Activated CD4-positive, CD25-positive, alpha-beta regulatory T cell treated with anti-CD3 and anti-CD28 coated beads, Interleukin-2, amount 50 U/mL, for 16 hours (primary cell): ENCODE results near the gene NCEH1.
"Not testable (repeated sequence)": the region's sequence is repeated elsewhere in the genome, so short reads cannot be mapped to it uniquely, and the experiment has no call there.

Experiments
- DNase-seq: peaks from one replicate; pipeline ENCODE4 v3.0.0-alpha.2; 2020; ENCODE audit warnings: low read depth, low spot score

Gene NCEH1

GRCh38 chr3:172612871-172613678 lies 97.8 kb downstream of the NCEH1 start:
- DNase-seq, result no peak

DNA sequence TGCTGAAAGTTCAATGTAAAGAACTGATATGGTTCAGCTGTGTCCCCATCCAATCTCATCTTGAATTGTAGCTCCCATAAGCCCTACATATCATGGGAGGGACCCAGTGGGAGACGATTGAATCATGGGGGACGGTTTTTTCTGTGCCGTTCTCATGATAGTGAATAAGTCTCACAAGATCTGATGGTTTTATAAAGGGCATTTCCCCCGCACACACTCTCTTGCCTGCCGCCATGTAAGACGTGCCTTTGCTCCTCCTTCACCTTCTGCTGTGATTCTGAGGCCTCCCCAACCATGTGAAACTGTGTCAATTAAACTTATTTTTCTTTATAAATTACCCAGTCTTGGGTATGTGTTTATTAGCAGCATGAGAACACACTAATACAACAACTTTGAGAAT lies 101.1 kb downstream of the NCEH1 start:
- DNase-seq, result no peak

- DNase-seq, result no peak
Observed at GRCh38 chr3:172608575-172608974, 102.3 kb downstream of the NCEH1 start.

DNA sequence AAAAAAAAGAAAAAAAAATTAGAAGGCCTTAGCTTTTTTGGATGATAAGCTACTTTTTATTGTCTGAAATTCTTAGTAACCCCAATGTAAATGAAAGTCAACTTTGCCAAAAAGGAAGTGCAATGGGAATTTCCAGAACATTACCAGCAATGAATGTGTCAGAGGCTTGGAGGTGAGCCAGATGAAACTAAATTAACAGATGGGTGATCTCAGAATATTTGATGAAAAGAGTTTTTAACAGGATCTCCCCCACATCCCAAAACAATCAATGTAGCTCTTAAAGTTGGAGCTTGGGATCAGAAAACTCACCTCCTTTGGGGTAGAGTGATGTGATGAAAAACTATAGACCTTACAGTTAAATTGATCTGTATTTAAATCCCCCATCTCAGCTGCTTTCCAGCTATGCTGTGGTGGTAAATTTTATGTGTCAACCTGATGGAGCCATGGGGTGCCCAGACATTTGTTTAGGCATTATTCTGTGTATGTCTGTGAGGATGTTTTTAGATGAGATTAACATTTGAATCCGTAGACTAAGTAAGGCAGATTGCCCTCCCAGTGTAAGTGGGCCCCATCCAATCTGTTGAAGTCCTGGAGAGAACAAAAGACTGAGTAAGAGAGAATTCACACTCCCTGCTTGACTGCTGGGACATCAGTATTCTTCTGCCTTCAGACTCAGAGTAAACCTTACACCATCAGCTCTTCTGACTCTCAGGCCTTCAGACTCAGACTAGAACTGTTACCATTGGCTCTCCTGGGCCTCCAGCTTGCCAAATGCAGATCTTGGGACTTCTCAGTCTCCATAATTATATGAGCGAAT lies 103.4 kb downstream of the NCEH1 start:
- DNase-seq, result no peak

- DNase-seq, result no peak
Observed at GRCh38 chr3:172606021-172606420, 104.8 kb downstream of the NCEH1 start.

GRCh38 chr3:172604895-172605646 lies 105.8 kb downstream of the NCEH1 start:
- no peak for DNase-seq

DNA sequence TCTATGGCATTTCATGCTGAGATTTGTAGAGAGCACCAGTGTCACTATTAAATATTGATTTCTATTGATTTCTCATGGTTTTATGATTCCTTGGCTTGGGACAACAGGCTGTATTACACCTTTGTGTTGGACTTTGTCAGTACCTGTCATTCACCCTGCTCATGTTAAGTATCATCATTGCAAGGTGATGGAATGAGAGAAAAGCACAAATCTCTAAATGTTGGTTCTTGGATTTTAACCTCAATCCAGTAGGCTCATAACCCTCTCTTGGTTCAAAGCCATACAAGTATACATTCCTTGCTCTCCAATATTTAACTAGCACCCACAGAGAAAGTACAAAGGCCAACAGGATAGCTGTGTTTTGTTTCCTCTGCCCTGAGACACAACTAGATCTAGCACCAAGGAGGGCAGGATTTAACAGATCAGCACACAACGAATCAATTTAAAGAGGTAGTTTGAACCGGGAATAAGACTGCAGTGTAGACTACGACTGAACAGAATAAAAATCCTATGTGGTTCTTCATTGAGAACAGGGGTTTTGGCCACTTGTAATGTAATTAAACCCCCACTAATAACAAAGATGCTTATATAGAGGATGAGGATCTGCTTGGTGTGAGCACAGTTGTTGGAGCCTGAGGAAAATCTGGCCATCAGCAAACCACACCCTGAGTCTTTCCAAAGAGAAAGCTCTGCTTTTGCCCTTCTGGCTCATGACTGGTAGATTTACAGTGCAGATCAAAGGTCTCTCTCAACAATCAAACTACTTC lies 109.6 kb downstream of the NCEH1 start:
- no peak for DNase-seq

DNA sequence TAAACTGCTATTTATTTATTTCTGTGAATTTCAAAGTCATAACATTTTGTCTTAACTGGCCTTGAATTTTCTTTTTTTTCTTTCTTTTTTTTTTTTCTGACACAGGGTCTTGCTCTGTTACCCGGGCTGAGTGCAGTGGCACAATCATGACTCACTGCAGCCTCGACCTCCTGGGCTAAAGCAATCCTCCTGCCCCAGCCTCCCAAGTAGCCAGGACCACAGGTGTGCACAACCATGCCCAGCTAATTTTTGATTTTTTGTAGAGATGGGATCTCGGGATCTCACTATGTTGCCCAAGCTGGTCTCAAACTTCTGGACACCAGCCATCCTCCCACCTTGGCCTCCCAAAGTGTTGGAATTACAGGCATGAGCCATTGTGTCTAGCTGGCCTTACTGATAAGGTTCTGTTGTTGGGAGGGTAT lies 110.2 kb downstream of the NCEH1 start:
- DNase-seq, result no peak

DNA sequence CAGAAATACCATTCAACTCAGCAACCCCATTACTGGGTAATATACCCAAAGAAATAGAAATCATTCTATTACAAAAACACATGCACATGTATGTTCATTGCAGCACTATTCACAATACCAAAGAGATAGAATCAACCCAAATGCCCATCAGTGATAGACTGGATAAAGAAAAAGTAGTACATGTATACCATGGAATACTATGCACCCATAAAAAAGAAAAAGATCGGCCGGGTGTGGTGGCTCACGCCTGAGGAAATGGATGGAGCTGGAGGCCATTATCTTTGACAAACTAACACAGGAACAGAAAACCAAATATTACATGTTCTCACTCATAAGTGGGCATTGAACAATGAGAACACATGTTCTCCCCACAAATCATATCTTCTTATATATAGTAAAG lies 112.0 kb downstream of the NCEH1 start:
- DNase-seq, result no peak

GRCh38 chr3:172596394-172596706 lies 114.5 kb downstream of the NCEH1 start:
- DNase-seq, result no peak

DNA sequence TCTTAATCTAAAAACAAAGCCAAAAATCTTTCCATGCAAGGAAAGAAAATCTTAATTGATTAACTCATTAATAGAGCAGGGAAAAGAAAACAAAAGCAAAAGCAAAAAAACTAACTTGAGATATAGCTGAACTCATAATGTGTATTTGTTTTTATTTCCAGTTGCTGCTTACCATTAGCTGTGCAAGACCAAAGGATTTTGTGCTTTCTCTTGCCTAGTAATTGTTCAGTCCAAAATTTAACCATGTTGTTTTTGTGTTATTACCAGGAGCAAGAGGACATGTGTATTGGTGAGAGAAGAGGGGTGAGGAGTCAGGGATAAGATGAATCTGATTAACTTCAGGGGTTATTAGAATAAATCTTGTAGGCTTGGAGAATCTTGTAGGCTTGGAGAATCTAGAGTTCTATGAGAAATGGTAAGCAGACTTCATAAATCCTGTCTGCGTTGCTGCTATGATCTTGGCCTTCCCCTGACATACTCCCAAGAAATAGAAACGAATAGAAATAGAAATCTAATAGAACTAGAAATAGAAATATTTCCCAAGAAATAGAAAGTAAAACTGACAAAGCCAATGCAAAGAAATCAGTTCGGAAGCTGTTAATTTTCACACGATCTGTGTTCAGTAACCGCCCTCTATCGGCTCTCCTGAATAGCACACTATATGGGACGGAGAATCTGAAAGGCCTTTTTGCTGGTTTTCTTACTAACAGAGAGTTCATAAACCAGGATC lies 115.0 kb downstream of the NCEH1 start:
- DNase-seq, result peak; percentile 28

DNA sequence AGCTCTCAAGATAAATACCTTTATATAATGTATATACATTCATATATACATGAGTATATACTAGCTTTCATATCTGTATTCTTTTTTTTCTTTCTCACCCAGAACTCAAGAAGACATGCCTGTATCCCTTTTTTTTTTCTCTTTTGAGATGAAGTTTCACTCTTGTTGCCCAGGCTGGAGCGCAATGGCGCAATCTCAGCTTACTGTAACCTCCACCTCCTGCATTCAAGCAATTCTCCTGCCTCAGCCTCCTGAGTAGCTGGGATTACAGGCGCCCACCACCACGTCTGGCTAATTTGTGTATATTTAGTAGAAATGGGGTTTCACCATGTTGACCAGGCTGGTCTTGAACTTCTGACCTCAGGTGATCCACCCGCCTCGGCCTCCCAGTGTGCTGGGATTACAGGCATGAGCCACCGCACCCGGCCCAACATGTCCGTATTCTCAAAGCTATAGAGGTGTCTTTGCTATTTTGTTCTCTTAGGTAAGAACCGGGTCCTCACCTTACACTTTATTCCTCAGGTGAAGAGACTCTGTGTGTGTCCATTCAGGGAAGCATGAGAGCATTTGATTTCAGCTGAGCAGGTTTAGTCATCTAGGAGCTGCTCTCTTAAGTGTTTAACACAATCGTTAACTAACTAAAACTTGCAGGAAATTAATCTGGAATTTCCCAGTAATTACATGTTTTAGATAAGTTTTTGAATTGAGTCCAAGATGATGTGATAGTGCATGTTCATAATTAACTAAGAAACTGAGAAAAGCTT lies 115.8 kb downstream of the NCEH1 start:
- DNase-seq, result not testable (repeated sequence)

- no peak for DNase-seq
Observed at GRCh38 chr3:172592898-172593669, 117.8 kb downstream of the NCEH1 start.

- DNase-seq, result peak; percentile 51
Observed at GRCh38 chr3:172591876-172592771, 118.7 kb downstream of the NCEH1 start.

DNA sequence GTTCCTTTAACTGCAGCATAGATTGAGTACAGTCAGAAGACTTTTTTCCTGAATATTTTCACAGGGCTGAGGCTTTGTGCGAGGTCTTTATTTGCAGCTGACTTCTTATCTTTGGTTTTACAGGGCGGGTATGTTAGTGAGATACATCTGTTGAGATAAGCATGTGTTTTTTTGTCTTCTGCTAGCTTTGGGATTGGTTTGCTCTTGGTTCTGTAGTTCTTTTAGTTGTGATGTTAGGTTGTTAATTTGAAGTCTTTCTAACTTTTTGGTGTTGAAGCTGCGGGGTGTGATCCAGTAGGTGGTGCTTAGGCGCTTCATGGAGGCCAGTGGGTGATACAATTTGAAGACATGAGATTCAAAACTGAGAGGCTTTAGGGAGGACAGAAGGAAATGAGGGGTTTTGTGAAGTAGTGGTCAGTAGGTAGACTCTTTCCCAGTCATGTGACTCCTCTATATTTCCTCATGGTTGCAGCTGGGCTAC lies 119.7 kb downstream of the NCEH1 start:
- no peak for DNase-seq

- no peak for DNase-seq
Observed at GRCh38 chr3:172586436-172586835, 124.4 kb downstream of the NCEH1 start.

- DNase-seq, result no peak
Observed at GRCh38 chr3:172585954-172586353, 124.9 kb downstream of the NCEH1 start.

- no peak for DNase-seq
Observed at GRCh38 chr3:172582712-172583111, 128.2 kb downstream of the NCEH1 start.
